Measurements from ENCODE around the gene B3GALNT1.
"Not testable (repeated sequence)": the region's sequence is repeated elsewhere in the genome, so short reads cannot be mapped to it uniquely, and the experiment has no call there.

Gene B3GALNT1

GRCh38 chr3:161038725-161039124, 66.4 kb downstream of the B3GALNT1 start:
- no peak for DNase-seq (ENCODE audit: low read depth)
- no peak overlapping the region for H3K4me3 ChIP-seq (ENCODE audit: control insufficient read depth, low read depth, low read length)
- no peak for TF ChIP-seq CTCF (conservative IDR thresholded peaks at IDR 0.05; ENCODE audit: control insufficient read depth, insufficient read depth, low read depth, low read length)

GRCh38 chr3:161035711-161036110, 69.4 kb downstream of the B3GALNT1 start:
- no peak for TF ChIP-seq CTCF (conservative IDR thresholded peaks at IDR 0.05; ENCODE audit: control insufficient read depth, insufficient read depth, low read depth, low read length)
- no peak overlapping the region for H3K4me3 ChIP-seq (ENCODE audit: control insufficient read depth, low read depth, low read length)
- DNase-seq (ENCODE audit: low read depth), result peak; percentile 56

DNA sequence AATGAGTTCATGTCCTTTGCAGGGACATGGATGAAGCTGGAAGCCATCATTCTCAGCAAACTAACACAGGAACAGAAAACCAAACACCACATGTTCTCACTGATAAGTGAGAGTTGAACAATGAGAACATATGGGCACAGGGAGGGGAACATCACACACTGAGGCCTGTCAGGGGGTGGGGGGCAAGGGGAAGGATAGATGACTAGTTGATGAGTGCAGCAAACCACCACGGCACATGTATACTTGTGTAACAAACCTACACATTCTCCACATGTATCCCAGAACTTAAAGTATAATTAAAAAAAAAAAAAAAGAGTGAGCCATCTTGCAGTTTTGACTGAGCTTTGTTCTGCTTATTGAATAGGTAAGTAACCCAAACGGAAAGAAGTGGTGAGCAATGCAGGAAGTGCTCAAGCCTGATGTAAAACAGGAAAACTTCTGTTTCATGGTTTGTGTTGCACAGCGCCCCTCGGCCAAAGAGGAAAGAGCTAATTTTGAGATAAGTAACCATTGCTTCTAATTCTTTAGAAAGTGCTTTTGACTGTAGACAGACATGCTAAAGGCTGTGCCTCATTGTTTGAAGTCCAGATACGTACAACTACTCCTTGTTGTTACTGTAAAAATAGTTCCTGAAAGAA, 70.1 kb downstream of the B3GALNT1 start:
- not testable (repeated sequence) for DNase-seq (ENCODE audit: low read depth); H3K4me3 ChIP-seq (ENCODE audit: control insufficient read depth, low read depth, low read length)
